Gastroesophageal sphincter (tissue), 4 donors: ENCODE data around the gene KRT14. TPM values are rescaled to one million over a fixed set of nuclear protein-coding genes. Genes with fewer than 3 reads are reported as not detected.
"Not testable (repeated sequence)": the region's sequence is repeated elsewhere in the genome, so short reads cannot be mapped to it uniquely, and the experiment has no call there.

ENCODE experiments used
- ATAC-seq: fragments of 150-250 bp; one replicate; pipeline ENCODE4 v1.9.1; 2016; ENCODE audit warnings: mild to moderate bottlenecking, moderate library complexity
- H3K27ac ChIP-seq, 4 donors: fragments of 200-600 bp; sonication (generic) in 3 of 4; 1 replicate in 3 of 4; 2 replicates in 1 of 4; pipeline ENCODE4 v1.5.1; 2016 to 2019
- H3K27me3 ChIP-seq: fragments of 200-600 bp; sonication (generic); one replicate; pipeline ENCODE4 v1.5.1; 2019
- H3K36me3 ChIP-seq, 2 donors: fragments of 200-600 bp; sonication (generic); one replicate each; pipeline ENCODE4 v1.5.1; 2019; ENCODE audit warnings: control low read depth in 1 of 2
- H3K4me1 ChIP-seq, 3 donors: fragments of 200-600 bp; sonication (generic); 1 replicate in 2 of 3; 2 replicates in 1 of 3; pipeline ENCODE4 v1.5.1; 2016 to 2019; ENCODE audit warnings: control low read depth in 2 of 3
- H3K4me3 ChIP-seq, 2 donors: fragments of 200-600 bp; sonication (generic); one replicate each; pipeline ENCODE4 v1.5.1; 2019; ENCODE audit warnings: mild to moderate bottlenecking in 1 of 2, moderate library complexity in 1 of 2
- H3K9me3 ChIP-seq, 3 donors: fragments of 200-600 bp; sonication (generic); one replicate each; pipeline ENCODE4 v1.5.1; 2017 to 2019; ENCODE audit warnings: control low read depth in 2 of 3
- CTCF ChIP-seq, 4 experiments: fragments of 200-600 bp in 2 of 4; fragments of 450-650 bp in 2 of 4; sonication (generic) in 1 of 4; IDR thresholded peaks; one replicate each; pipeline ENCODE4 v1.5.1; 2017 to 2019; ENCODE audit warnings: antibody characterized with exemption in 4 of 4, mild to moderate bottlenecking in 2 of 4, moderate library complexity in 2 of 4
- EP300 ChIP-seq: sonication (generic); formaldehyde crosslinking; IDR thresholded peaks from one replicate; pipeline ENCODE4 v1.6.1; 2017; ENCODE audit warnings: antibody characterized with exemption, mild to moderate bottlenecking
- POLR2A ChIP-seq, 2 donors: fragments of 450-650 bp; IDR thresholded peaks; one replicate each; pipeline ENCODE4 v1.6.1; 2017; ENCODE audit warnings: antibody characterized with exemption in 2 of 2, mild to moderate bottlenecking in 2 of 2, moderate library complexity in 1 of 2
- POLR2AphosphoS5 ChIP-seq: sonication (generic); formaldehyde crosslinking; IDR thresholded peaks from one replicate; pipeline ENCODE4 v1.6.1; 2017; ENCODE audit warnings: antibody characterized with exemption
- WGBS, 2 donors: methylation state at CpG; one replicate each; pipeline ENCODE4 v1.1.5; 2018; ENCODE audit warnings: low coverage in 1 of 2; 5-methylcytosine and 5-hydroxymethylcytosine counted together
- total RNA-seq, 4 donors: library from RNA; depleted of rRNA; stranded (reverse); fragments of >200 nt; gene quantifications; one replicate each; pipeline ENCODE4 v1.1.0, GENCODE V29; 2016

KRT14 gene
- total RNA-seq, 4 donors from 2014 or later: 1.4 to 105 (median 41.1) TPM; not detected in 1

- ATAC-seq: no peak
- H3K36me3 ChIP-seq: no peaks in the 10 kb centered on the region
- 82 to 84% methylated on average over 11 to 16 of the region's 23 CpGs for WGBS, 2 donors
- H3K4me1 ChIP-seq: no peaks in the 10 kb centered on the region
- no peak overlapping the region for H3K27ac ChIP-seq
- no peaks in the 10 kb centered on the region for H3K9me3 ChIP-seq
- H3K4me3 ChIP-seq: no peak overlapping the region
- TF ChIP-seq EP300 (no peak), POLR2AphosphoS5 (no peak), CTCF (IDR thresholded peaks at IDR 0.05) (no peak), POLR2A (IDR thresholded peaks at IDR 0.05) (no peak)
- H3K27me3 ChIP-seq: peaks cover 24% of the 10 kb centered on the region
These were observed 40.8 kb upstream of the KRT14 start for GRCh38 chr17:41627316-41628072.

GRCh38 chr17:41626914-41627295 lies 40.2 kb upstream of the KRT14 start:
- peaks cover 21% of the 10 kb centered on the region for H3K27me3 ChIP-seq
- H3K4me3 ChIP-seq, ATAC-seq, H3K9me3 ChIP-seq, H3K27ac ChIP-seq, H3K36me3 ChIP-seq, H3K4me1 ChIP-seq: not testable (repeated sequence)
- 79% methylated on average over 5 of the region's 5 CpGs; no CpG with 5 or more reads in 1 of the 2 donors for WGBS, 2 donors

GRCh38 chr17:41626028-41626913 lies 39.6 kb upstream of the KRT14 start:
- H3K27ac ChIP-seq, H3K4me3 ChIP-seq, ATAC-seq, H3K4me1 ChIP-seq, H3K36me3 ChIP-seq, H3K9me3 ChIP-seq: not testable (repeated sequence)
- H3K27me3 ChIP-seq: peaks cover 17% of the 10 kb centered on the region
- WGBS, 2 donors: 100% methylated on average over 1 of the region's 17 CpGs; no CpG with 5 or more reads in 1 of the 2 donors

- no peak for ATAC-seq
- Histone ChIP-seq H3K4me3 (no peak overlapping the region), H3K27ac (no peak overlapping the region), H3K27me3 (peaks cover 17% of the 10 kb centered on the region), H3K9me3 (no peaks in the 10 kb centered on the region), H3K36me3 (no peaks in the 10 kb centered on the region), H3K4me1 (no peaks in the 10 kb centered on the region)
- 60% methylated on average over 6 of the region's 16 CpGs; no CpG with 5 or more reads in 1 of the 2 donors for WGBS, 2 donors
- TF ChIP-seq POLR2AphosphoS5: no peak
- TF ChIP-seq CTCF (IDR thresholded peaks at IDR 0.05): no peak
- TF ChIP-seq EP300: no peak
- no peak for TF ChIP-seq POLR2A (IDR thresholded peaks at IDR 0.05)
These were observed 38.9 kb upstream of the KRT14 start for GRCh38 chr17:41625602-41626001.

- Histone ChIP-seq H3K4me1 (no peaks in the 10 kb centered on the region), H3K27ac (no peak within 1 kb of the TSS), H3K27me3 (peaks cover 20% of the 10 kb centered on the region), H3K36me3 (no peaks in the 10 kb centered on the region), H3K4me3 (no peak within 1 kb of the TSS), H3K9me3 (no peaks in the 10 kb centered on the region)
- ATAC-seq: no peak
- TF ChIP-seq EP300: no peak
- no peak for TF ChIP-seq CTCF (IDR thresholded peaks at IDR 0.05)
- no peak for TF ChIP-seq POLR2A (IDR thresholded peaks at IDR 0.05)
- TF ChIP-seq POLR2AphosphoS5: no peak
- WGBS, 2 donors: 65 to 86% methylated on average over 6 to 8 of the region's 33 CpGs
These were observed 37.8 kb upstream of the KRT14 start, which contains the start of gene KRT17 for GRCh38 chr17:41624208-41625101. Gene KRT17, minus strand, starts transcription at chr17:41624575. Its CDS starts 66 bp downstream, at chr17:41624509.

GRCh38 chr17:41623184-41623861 lies 36.6 kb upstream of the KRT14 start:
- not testable (repeated sequence) for H3K36me3 ChIP-seq, ATAC-seq, H3K4me3 ChIP-seq, H3K9me3 ChIP-seq, H3K4me1 ChIP-seq, H3K27ac ChIP-seq
- 62% methylated on average over 3 of the region's 10 CpGs; no CpG with 5 or more reads in 1 of the 2 donors for WGBS, 2 donors
- peaks cover 25% of the 10 kb centered on the region for H3K27me3 ChIP-seq

- H3K4me3 ChIP-seq, H3K36me3 ChIP-seq, H3K27ac ChIP-seq, H3K4me1 ChIP-seq, H3K9me3 ChIP-seq, ATAC-seq: not testable (repeated sequence)
- WGBS, 2 donors: 58 to 100% methylated on average over 1 to 10 of the region's 19 CpGs
- H3K27me3 ChIP-seq: peaks cover 31% of the 10 kb centered on the region
These were observed 35.9 kb upstream of the KRT14 start for GRCh38 chr17:41622340-41623183.
